ENCODE measurements around the gene TTC39B.

DNA sequence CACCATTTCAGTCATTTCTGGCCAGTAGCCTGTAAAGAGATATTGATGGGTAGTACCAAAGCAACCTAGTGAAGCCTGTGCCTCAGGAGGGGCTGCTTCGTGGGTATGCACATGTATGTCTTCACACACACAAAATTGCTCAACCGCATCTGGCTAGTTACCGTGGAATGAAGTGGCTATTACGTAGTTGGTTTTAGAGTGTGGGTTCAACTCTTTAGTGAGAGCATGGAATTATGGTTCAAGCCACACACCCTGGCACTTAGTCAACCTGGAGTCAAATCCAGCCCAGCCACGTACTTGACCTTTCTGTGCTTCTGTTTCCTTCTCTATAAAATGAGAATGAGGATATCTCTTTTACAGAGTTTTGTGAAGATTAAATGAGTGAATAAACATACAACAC lies 174.9 kb downstream of the TTC39B start:
- TF ChIP-seq POLR2AphosphoS5 (IDR thresholded peaks at IDR 0.05), result no peak
- TF ChIP-seq, protein P1, sequence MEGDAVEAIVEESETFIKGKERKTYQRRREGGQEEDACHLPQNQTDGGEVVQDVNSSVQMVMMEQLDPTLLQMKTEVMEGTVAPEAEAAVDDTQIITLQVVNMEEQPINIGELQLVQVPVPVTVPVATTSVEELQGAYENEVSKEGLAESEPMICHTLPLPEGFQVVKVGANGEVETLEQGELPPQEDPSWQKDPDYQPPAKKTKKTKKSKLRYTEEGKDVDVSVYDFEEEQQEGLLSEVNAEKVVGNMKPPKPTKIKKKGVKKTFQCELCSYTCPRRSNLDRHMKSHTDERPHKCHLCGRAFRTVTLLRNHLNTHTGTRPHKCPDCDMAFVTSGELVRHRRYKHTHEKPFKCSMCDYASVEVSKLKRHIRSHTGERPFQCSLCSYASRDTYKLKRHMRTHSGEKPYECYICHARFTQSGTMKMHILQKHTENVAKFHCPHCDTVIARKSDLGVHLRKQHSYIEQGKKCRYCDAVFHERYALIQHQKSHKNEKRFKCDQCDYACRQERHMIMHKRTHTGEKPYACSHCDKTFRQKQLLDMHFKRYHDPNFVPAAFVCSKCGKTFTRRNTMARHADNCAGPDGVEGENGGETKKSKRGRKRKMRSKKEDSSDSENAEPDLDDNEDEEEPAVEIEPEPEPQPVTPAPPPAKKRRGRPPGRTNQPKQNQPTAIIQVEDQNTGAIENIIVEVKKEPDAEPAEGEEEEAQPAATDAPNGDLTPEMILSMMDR (IDR thresholded peaks at IDR 0.05), result no peak
- TF ChIP-seq EP300 (IDR thresholded peaks at IDR 0.05), result no peak
